HG03342 (cell line): ENCODE data around the gene TRAPPC10.

Experiments
- ATAC-seq: cut with Tn5 transposase; IDR thresholded peaks from one replicate; pipeline ENCODE4 v1.9.1; 2021; ENCODE audit warnings: mild to moderate bottlenecking, moderate library complexity; ENCODE audit not compliant: unreplicated experiment

The TRAPPC10 gene

DNA sequence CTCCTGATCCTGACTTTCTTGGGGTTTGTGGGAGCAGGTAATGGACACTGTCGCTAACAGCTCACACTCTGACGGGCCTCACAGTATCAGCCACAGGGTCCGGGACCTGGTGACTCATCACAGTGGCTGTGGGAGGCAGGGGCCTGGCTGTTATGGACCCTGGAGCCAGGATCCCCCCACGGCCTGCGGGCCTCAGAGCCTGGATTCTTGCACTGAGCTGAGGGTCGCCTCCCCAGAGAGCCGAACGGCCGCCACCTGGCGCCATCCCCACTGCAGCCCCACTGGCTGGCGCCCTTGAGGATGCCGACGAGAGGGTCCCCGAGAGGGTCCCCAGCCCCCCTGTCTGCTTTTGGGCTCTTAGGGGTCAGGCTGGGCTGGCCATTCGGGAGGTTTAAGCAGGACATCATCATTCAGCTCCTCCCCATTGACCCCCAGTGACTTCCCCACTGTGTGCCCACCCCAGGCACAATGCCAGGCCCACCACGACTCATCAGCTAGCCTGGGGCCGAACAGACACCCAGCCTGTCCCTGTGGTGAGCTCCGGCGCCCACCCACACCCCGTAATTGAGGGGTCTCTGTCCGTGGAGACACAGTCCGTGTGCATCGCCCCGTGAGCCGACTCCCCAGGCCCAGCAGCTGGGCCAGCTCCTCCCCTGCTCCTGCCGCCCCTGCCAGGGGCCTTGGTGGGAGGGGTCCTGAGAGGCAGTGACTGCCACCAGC is 30.8 kb upstream of the TRAPPC10 start:
- ATAC-seq = no peak

- no peak for ATAC-seq
Observed at GRCh38 chr21:43981871-43982210, 30.3 kb upstream of the TRAPPC10 start.

DNA sequence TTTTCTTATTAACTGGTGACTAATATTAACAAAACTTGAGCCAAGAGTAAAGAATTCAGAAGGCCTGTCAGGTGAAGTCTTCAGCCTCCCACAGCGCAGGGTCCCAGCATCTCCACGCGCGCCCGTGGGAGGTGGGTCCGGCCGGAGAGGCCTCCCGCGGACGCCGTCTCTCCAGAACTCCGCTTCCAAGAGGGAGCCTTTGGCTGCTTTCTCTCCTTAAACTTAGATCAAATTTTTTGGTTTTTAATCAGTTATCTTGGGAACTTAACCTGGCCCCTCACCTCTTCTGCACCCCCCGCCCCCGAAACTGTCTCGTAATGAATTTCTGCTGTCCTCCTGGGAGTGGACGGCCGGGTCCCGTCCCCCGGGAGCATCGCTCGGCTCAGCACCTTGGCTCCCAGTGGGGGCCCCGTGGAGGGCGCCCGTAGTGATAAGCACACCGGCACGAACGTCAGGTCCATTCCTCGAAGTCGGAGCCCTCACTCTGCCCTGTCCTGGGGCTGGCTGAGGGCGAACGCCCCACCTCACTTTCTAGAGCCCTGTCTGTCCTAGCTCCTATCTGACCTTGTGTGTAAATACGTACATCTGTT is 29.5 kb upstream of the TRAPPC10 start:
- no peak for ATAC-seq

DNA sequence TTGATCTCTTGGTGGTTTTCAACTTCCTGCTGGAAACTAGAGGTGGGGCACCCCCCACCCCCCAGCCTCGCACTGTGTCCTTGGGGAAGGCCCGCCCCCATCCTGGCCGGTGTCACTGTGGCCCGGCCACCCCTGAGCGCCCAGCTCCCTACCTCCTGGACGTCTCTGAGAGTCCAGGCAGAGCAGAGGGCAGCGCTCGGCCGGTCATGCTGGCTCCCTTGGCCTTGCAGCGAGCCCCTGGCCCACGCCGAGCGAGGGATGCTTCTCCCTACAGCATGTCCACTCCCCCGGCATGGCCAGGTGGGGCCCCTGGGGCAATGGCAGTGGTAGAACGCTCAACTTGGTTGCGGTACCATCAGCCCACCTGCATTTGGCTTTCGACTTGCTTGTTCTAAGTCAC is 28.7 kb upstream of the TRAPPC10 start:
- no peak for ATAC-seq

- ATAC-seq = no peak
Observed at GRCh38 chr21:43983860-43984420, 28.2 kb upstream of the TRAPPC10 start.

DNA sequence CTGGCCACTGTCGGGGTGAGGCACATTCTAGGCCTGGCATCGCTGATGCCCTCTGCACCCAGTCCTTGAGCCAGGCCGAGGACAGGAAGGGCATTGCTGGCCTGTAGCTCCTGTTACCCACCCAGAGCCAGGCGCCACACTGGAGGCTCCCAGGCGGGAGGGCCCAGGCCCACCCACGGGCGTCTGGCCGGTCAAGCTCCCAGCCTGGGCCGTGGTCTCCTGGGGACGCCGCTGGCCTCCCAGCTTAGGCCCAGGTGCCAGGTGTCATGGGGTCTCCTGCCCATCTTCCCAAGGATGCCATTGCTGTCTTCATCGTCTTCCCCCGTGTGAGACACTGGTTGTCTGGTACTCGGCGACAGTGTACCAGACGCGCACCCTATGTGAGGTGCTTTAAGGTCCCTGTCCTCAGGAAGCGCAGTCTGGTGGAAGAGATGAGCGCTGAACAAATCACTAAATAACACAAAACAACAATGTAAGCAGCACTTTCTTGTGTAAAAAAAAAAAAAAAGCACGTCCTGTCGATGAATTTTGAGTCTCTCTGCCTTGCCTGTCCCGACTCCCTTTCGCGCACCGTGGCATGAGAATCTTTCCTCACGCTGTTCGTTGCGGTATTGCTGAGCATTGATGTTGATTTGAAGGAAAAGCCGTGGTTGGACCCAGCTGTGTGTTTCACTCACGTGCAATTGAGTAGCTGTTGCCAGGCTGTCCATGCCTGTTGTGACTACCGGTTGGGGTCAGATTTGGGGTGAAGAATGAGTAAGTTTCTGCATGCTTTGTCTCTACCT is 27.0 kb upstream of the TRAPPC10 start:
- no peak for ATAC-seq

DNA sequence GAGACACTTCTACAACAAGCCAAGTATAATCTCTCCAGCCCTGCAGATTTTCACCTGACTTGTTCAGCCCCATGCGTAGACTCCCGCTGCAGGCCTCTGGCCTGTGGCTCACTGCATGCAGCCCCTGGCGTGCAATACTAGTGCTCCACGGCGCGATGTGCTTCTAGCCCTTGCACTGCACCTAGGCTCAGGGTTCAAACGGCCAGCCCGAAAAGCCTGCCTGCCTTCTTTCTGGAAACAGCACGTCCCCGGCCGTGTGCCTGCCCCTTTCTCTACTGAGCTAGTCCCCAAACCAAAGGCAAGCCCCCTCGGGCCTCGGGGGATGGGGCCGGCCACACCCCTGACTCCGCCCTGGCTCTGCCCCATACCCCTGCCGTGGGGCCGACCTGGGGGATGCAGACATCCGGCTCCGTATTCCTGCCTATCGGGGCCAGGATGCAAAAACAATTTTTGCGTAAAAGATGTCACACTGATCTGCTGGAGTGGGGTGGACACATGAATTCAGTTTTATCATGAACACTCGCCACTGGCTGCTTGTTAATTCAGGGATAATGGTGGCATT is 26.3 kb upstream of the TRAPPC10 start:
- ATAC-seq = no peak

DNA sequence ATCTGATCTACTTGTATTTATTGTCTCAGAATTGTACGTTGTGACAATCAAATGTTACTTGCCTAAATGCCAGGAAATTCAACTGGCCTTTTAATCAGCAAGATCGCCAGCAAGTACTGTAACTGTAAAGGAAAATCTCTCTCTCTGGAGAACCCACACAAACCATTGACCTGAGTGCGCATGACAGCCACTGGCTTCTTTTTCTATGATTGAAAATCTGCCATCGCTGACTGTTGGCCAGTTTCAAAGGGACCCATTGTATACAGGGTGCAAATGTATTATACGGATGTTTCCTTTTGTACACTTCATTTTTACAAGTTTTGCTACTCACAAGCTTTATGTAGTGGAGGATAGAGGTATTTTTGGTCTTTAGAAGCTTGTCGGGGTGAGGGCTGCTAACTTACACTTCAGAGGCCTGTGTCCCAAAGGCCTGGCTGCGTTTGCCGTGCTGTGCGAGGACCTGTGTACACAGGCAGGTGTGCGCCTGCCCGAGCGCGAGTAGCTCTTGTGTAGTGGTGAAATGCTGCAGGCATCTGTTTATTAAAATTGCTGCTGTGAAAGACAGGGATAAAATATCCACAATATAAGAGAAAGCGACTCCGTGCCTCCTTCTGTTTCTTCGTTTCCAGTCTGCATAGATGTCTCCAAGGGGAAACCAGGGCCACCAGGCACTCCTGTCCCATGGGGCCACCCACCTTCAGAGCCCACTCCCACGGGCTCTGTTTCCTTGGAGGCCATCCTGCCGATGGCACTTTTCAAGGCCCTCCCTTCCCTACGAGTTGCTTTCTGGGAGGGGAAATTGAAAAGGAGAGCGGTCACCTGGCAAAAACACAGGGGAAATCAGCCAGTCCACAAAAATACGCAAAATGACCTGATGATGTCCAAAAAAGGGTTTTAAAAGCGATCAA is 25.3 kb upstream of the TRAPPC10 start:
- no peak for ATAC-seq

DNA sequence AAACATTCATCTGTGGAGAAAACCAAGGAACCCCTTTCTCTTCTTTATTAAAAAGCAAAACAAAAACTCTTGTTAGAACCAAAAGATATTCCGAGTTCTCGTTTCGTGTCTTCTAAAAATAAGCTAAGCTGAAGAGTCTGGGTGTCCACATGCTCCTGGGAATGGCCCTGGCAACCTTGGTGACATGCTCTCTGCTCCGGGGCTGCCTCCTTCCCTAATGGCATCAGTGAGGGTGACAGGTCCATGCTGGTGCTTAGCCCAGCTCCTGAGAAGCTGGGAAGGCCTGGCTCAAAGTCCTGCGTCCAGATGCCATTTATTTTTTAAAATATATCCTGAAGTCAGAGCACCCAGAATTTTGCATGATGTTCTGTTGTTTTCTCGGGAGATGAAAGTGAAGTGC is 24.6 kb upstream of the TRAPPC10 start:
- no peak for ATAC-seq

- no peak for ATAC-seq
Observed at GRCh38 chr21:43988016-43988415, 24.1 kb upstream of the TRAPPC10 start.

DNA sequence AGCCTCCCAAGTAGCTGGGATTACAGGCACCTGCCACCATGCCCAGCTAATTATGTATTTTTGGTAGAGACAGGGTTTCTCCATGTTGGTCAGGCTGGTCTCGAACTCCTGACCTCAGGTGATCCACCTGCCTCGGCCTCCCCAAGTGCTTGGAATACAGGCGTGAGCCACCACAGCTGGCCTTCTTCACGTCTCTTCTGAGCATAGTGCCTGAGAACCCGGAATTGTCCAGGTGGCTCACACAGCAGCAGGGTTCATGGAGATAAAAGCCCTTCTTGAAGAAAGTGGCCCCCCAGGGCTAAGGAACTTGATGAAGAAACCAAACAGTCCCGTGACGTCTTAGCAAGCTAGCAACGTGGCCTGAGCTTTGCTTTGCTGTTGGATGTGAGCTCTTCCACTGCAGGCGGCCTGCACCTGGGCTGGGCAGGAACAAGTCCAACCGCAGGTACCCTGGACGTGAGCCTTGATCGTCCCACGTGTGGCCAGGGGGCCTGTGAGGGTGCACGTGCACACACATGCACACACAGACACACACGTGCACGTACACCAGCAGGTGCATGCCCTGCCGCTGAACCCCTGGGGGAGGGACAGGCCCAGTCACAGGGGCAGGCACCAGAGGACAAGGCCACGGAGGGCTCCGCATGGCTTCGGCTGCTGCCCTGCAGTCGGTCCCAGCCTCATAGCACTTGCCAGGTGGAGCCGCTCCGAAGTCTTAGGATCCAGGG is 23.4 kb upstream of the TRAPPC10 start:
- no peak for ATAC-seq

DNA sequence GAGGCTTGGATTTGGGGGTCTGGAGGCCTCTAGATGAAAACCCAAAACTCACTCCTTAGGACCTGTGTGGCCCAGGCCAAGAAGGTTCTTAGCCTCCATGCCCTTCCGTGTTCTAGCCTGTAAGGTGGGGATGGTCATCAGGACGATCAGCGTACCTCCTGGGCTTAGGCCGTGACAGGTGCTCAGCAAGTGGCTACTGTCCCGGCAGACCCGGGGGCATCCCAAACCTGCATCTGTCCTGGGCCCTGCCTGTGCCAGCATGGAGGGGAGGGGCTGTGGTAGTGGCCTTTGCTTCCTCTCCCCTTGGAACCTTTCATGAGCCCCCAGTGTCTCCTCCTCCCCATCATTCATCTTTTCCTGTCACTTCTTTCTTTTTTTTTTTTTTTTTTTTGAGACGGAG is 22.7 kb upstream of the TRAPPC10 start:
- no peak for ATAC-seq

GRCh38 chr21:43991447-43991991 is 20.6 kb upstream of the TRAPPC10 start:
- no peak for ATAC-seq

DNA sequence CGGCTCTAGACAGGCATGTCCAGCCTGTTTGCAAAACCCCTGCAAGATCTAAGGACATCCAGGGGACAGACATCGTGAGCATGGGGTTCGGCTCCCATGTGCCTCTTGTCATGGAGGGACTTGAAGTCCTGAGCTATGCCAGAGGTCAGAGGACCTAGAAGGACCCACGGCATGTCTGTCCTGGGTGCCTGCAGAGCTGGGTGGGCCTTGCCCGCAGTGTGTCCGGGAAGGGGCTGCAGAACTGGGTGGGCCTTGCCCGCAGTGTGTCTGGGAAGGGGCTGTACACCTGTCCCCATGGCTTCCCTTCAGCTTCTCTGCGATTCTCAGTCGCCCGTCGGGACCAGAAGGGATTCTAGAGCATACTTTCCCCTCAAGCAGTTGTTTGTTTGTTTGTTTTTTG is 20.0 kb upstream of the TRAPPC10 start:
- no peak for ATAC-seq

DNA sequence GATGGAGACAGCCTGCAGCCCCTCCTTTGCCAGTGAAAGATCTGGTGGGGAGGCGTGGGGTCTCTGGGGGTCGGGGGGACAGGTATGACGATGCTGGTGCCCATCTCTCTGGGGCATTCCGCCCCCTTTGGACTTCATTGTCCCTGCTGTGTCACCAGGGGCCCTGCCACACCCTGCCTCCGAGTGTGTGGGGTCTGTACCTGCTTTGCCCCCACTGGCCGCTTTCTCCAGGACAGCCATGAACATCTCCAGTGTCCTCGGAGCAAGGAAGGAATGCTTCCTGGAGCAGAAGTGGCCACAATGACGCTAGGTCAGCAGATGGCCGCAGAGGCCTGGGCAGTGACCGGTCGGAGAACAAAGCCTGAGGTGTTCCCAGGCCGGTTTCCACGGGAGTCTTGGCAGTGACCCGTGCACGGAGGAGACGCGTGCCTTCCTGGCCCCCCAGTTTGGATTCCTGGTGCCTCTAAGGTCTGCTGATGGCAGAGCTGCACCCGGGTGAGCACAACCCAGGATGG is 18.6 kb upstream of the TRAPPC10 start:
- ATAC-seq = no peak

DNA sequence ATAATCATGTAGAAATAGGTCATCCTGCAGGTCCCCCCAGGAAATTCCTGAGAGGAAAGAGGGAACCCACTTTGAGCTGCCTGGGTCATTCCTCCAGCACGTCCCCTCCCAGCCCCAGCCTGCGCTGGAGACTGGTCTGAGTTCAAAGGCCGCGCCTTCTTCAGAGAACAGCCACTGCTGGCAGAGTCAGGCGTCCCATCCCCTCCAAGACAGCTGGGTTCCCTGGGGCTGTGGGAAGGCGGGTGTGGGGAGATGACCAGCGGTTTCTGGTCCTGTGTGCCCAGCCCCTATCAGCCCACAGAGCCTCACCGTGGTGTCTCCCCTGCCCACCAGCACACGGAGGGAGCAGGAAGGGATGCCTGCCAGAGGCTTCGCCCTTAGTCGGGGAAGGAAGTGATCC is 18.0 kb upstream of the TRAPPC10 start:
- no peak for ATAC-seq

DNA sequence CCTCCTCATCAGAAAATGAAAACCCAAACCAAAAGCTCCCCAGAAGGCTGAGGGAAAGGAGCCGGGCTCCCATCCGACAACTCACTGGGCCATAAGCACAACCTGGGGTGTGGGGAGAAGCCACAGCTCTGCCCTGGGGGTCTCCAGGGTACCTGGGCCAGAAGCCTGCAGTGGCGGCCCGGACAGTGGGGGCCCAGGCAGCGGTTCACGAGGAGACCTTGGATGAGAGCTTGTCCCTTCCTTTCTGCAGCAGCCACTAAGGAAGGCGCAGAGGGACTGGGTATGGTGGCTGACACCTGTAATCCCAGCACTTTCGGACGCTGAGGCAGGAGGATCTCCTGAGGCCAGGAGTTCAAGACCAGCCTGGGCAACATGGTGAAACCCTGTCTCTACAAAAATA is 17.5 kb upstream of the TRAPPC10 start:
- ATAC-seq = no peak

GRCh38 chr21:43995521-43996105 is 16.5 kb upstream of the TRAPPC10 start:
- ATAC-seq = no peak
